ENCODE results near the gene DNAJB12. TPM values are rescaled to one million over a fixed set of nuclear protein-coding genes. Genes with fewer than 3 reads are reported as not detected.

The DNAJB12 gene
- total RNA-seq, 1 experiment from 2014 or later = 27.6 TPM

DNA sequence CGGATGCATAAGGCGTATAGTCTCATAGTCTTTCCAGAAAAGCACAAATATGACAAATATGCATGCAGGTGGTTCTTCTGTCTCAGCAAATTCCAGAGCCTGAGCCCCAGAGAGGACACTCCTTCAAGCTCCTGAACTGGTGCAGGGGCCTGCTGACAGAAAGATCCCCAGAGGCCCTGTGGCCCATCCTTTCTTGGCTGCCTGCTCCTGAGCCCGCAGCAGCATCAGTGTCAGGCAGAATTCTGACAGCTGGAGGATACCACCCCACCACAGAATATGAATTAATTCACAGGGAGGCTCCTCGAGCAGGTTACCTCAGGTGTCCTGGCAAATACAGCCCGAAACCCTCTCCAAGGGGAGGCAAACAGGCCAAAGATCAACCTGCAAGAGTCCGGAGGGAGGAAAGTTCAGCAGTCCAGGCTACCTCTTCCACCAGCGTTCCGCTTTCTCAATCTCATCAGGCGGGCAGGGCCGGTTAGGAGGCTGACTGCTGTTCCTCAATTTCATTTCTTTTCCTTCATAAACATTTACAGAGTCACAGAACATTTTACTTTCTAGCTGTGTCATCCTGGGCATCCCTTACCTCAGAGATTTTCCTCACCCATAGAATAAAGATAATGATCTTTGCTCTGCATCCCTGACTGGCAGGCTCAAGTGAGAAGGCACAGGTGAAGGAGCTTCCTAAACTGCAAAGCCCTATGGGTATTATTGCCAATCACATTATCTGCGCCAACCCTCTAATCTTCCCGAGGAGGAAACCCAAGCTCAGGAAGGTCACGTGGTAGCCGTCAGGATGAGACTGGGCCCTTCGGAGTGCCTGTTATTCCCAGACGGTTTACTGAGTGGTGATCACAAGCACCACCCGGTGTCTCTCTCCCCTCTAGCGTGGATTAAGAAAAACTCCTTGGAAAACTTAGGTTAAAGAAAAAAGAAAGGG lies 1.4 kb downstream of the DNAJB12 start:
- peak overlapping the region in 2 of 3 experiments; percentile 100; a peak in 4 of 7 replicates for H3K27ac Mint-ChIP-seq
- Histone ChIP-seq H2BK20ac (ENCODE audit: low read depth, low read length, poor library complexity, severe bottlenecking) (no peak overlapping the region), H4K8ac (replicated peaks; ENCODE audit: insufficient read length, low read depth, low read length) (no peak overlapping the region), H3K27ac (ENCODE audit: insufficient read length, low read depth, low read length) (no peak overlapping the region), H2BK12ac (ENCODE audit: insufficient read length, low read depth, low read length) (no peak overlapping the region), H3K56ac (ENCODE audit: insufficient read length, low read depth, low read length) (no peak overlapping the region), H3K79me1 (ENCODE audit: insufficient read depth, low read depth, low read length, poor library complexity, severe bottlenecking) (no peaks in the 10 kb centered on the region), H2AFZ (ENCODE audit: low read length) (no peak overlapping the region), H2BK120ac (ENCODE audit: low read depth, low read length, poor library complexity, severe bottlenecking) (no peak overlapping the region), H3K4me2 (ENCODE audit: insufficient read depth, insufficient read length, low read length) (peak overlapping the region; percentile 80), H3K4ac (ENCODE audit: low read depth, low read length) (no peak overlapping the region), H4K91ac (ENCODE audit: insufficient read length, low read depth, low read length) (no peak overlapping the region), H2BK5ac (ENCODE audit: insufficient read length, low read length) (no peak overlapping the region), H3K27me3 (ENCODE audit: insufficient read depth, low read length) (no peaks in the 10 kb centered on the region), H2BK15ac (ENCODE audit: low read depth, low read length) (no peak overlapping the region), H3K4me1 (ENCODE audit: insufficient read depth, low read length) (no peaks in the 10 kb centered on the region), H3K23ac (ENCODE audit: insufficient read length, low read depth, low read length) (no peak overlapping the region), H3K14ac (ENCODE audit: insufficient read depth, low read length) (no peak overlapping the region), H3K79me2 (ENCODE audit: insufficient read depth, low read length) (peaks cover 4% of the 10 kb centered on the region; the same call in 1 of the 2 replicates), H2AK5ac (ENCODE audit: insufficient read length, low read length) (no peak overlapping the region), H3K23me2 (ENCODE audit: insufficient read length, low read depth, low read length, poor library complexity, severe bottlenecking) (peaks cover 5% of the 10 kb centered on the region), H3T11ph (ENCODE audit: low read length) (no peak overlapping the region), H3K9me3 (ENCODE audit: control insufficient read depth, low read depth, low read length) (no peaks in the 10 kb centered on the region), H3K9ac (ENCODE audit: extremely low read depth, insufficient read length, low read length) (peak overlapping the region; percentile 98), H4K5ac (ENCODE audit: insufficient read length, low read depth, low read length) (no peak overlapping the region), H4K20me1 (ENCODE audit: control insufficient read depth, insufficient read depth, insufficient read length) (no peaks in the 10 kb centered on the region), H3K18ac (ENCODE audit: insufficient read length, low read depth, low read length) (no peak overlapping the region)
- DNase-seq = no peak
- no peaks in the 10 kb centered on the region for H3K27me3 Mint-ChIP-seq (ENCODE audit: low read depth)
- no peaks in the 10 kb centered on the region for H3K9me3 Mint-ChIP-seq
- H3K4me3 Mint-ChIP-seq = peak overlapping the region; percentile 97
- H3K36me3 Mint-ChIP-seq (ENCODE audit: insufficient read depth in 1 of 3, low read depth in 3 of 3) = peaks cover 5 to 22% (median 7%) of the 10 kb centered on the region in 3 experiments; a peak in 5 of 7 replicates
- TF ChIP-seq, protein P1, sequence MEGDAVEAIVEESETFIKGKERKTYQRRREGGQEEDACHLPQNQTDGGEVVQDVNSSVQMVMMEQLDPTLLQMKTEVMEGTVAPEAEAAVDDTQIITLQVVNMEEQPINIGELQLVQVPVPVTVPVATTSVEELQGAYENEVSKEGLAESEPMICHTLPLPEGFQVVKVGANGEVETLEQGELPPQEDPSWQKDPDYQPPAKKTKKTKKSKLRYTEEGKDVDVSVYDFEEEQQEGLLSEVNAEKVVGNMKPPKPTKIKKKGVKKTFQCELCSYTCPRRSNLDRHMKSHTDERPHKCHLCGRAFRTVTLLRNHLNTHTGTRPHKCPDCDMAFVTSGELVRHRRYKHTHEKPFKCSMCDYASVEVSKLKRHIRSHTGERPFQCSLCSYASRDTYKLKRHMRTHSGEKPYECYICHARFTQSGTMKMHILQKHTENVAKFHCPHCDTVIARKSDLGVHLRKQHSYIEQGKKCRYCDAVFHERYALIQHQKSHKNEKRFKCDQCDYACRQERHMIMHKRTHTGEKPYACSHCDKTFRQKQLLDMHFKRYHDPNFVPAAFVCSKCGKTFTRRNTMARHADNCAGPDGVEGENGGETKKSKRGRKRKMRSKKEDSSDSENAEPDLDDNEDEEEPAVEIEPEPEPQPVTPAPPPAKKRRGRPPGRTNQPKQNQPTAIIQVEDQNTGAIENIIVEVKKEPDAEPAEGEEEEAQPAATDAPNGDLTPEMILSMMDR (conservative IDR thresholded peaks at IDR 0.05) = no peak
- no CpG with 5 or more reads among the region's 18 CpGs for WGBS (ENCODE audit: extremely low coverage, insufficient read length, low lambda C conversion rate)
- peaks cover 25 to 28% of the 10 kb centered on the region in 2 experiments for H3K4me1 Mint-ChIP-seq
